GM18519 (cell line): ENCODE data around the gene APRT.

Experiments used
- ATAC-seq: cut with Tn5 transposase; IDR thresholded peaks from one replicate; pipeline ENCODE4 v1.9.1; 2021; ENCODE audit warnings: mild to moderate bottlenecking, moderate library complexity; ENCODE audit not compliant: unreplicated experiment, low FRiP score

APRT gene

DNA sequence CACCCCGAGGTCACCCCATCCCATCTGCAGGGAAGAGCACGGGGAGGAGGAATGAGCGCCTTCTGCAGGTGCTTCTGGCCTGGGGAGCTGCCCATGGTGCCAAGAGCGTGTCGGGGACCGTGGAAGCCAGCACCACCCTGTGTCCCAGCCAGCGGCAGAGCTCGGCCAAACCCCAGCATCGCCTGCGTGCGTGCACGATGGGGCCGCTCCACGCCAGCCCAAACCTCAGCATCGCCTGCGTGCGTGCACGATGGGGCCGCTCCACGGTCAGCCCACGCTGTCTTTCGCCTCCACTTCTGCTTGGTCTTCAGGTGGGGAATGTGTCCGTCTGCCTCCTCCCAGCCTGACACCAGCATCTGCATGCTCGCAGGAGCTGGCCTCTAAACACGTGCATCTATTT is 31.1 kb upstream of the APRT start:
- ATAC-seq: no peak

DNA sequence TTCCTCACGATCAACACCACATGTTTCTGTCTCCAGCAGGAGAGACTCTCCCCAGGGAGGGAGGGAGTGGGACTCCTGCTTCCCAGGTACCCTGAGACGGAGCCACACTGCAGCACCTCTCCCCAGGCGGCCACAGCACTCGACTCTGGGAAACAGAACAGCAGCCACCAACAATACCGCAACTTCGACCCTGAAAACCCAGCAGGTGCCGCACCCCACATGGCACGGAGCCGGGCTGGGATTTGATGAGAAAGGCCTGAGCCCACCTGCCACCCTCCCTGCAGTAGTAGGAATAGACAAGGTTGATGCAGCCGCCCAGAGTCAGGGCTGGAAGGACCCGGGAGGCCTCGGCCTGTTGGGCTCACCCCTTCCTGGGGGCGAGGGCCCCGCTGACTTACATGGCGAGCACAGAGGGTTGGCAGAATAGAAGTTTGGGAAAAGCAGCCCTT is 30.6 kb upstream of the APRT start:
- ATAC-seq: no peak

DNA sequence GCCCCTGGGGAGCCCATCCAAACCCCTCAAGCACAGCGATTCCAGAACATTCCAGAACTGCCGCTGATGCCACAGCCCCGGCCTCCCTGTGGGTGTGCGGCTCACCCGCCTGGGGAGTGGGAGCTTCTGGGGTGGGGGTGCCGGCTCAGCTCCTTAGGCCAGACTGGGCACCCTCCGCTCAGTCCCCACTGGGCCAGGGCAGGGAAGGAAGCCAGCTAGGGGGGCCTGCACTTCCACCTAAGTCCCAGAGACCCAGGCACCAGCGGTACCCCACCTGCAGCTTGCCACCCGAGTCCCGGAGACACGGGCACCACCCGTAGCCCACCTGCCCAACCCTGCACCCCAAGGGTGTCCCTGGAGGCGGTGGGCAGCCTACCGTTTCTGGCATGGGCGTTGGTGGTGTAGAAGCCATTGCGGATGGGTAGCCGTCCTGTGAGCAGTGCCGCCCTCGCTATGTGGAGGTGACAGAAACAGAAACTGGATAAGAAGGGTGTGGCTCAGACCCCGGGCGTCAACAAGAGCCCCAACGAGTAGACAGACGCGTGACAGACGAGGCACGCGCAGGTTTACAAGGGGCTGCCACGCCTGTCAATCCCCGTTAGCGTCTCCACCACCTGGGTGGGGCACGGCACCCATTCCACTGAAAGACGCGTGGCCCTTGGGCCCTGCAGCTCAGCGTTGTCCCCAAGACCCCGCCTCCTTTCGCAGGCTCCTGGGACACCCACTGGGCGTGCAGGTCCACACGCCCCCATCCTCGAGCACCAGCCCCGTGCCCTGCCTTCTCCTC is 30.0 kb upstream of the APRT start:
- no peak for ATAC-seq

DNA sequence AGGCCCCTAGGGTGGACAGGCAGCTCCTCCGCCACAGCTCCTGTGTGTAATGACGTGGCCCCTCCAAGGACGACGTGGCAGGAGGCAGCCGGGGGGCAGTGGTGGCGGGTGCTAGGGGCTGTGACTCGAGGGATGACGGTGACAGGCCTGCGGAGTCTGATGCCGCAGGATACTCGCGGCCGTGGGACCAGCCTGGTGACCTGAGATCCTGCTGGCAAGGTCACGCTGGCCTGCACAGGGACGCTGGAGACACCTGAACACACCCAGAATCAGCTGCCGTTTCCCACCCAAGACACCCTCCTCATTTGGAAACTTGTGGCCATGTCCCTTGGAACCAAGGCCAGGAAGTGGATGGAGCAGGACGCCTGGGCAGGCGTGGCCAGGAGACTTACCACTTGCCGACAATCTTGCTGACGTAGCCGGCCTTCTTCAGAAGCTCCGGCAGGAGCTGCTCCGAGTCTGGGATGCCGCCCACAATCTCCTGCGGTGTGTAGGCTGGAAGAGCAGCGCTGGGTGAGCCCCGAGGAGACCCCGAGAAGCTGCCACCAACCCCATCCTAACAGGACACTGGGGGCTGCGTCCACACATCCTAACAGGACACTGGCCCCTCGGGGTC is 29.0 kb upstream of the APRT start:
- no peak for ATAC-seq

DNA sequence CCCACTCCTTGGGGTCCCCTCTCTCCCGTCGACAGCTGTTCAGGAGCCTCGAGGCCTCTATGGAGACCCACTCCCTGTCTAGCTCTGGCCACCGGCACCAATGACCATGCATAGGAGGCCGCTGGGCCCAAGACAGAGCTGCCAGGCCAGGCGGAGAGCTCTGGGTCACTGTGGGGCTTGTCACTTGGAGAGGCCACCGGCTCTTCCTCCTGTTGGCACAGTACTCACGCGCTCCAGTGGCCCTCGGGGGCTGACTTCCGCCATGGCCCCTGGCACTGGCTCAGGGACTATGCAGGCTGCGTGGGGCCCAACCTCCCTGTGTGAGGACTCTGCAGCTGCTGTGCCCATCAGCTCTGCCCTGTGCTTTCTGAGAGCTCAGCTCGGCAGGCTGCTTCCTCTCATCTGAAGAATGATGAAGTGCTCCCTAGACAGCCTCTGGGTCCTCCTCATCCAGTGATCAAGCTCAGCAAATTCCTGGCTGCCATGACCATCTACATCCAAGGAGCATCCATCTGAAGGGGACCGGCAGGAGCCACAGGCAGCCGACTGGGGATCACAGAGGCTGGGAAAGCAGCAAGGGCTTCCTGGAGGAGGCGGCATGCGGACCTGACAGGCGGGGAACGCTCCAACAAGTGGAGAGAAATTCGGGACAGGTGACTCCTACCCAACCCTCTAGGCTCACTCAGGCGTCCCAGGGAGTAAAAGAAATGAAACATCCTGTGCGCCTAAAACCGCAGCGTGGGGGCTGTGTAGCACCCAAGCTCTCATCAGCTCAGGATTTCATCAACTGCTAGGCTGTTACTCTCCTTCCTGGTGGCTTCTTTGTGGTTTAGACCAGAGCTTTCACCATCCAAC is 28.2 kb upstream of the APRT start:
- ATAC-seq: no peak

DNA sequence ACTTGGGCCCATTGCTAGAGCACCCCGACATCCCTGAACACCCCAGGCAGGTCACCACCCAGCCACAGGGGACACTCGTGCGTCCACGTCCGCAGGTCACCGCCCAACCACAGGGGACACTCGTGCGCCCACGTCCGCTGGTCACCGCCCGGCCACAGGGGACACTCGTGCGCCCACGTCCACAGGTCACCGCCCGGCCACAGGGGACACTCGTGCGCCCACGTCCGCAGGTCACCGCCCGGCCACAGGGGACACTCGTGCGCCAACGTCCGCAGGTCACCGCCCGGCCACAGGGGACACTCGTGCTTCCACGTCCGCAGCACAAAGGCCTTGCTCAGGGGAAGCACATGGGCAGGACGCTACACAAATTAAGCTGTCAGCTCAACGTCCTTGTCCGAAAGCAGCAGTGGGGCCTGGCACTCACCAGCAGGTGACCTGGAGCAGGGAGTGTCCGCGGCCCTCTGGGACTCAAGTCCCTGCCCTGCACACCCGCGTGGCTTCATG is 27.4 kb upstream of the APRT start:
- no peak for ATAC-seq

DNA sequence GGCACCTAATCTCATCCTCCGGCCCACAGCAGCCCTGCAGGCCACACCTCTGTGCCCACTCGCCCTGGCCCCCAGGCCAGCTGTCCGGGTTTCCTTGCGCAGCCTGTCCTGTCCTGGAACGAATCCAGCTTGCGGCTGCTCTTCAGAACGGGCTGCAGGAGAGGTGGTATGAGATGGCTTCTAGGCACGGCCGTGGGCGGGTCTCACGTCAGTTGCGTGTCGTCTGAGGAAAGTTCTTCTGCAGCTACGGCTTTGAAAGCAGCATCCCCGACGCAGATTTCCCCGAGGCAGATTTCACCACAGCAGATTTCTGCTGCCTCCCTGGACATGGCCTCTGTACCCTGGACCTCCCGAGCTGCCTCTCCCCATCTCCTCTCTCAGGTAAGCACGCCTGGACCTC is 26.8 kb upstream of the APRT start:
- no peak for ATAC-seq

DNA sequence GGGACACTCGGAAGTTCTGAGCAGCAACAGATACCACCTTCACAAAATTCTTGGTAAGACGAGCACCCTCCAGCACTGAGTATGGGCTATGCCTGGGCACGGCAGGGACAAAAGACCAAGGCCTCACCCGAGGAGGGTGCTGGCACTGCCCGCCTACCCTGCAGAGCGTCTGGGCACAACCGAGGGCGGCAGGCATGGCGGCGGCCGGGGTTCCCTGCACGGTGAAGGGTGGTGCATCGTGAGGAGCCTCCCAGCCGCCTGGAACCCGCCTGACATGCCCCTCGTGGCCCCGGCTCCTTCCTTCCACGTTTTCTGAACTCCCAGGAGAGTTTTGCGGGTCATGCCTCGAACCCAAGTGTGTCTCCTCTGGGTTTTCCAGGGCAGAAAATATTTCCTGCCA is 26.1 kb upstream of the APRT start:
- no peak for ATAC-seq

DNA sequence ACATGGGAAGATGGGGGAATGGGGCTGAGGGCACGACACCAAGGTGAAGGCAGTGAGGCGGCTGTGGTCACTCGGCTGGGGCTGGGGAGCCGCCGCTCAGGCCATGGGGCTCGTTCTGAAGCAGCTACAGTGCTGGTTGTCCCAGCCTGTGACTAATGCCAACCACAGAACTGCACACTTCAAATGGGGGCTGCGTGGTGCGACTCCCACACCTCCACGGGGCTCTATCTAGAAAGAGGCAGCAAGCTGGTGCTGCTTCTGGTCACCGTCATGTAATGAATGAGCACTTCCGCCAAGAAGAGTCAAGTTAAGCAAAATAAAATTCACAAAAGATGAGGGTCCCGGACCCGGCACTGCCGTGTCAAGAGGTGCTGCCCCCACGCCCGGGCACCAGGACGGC is 25.1 kb upstream of the APRT start:
- no peak for ATAC-seq

DNA sequence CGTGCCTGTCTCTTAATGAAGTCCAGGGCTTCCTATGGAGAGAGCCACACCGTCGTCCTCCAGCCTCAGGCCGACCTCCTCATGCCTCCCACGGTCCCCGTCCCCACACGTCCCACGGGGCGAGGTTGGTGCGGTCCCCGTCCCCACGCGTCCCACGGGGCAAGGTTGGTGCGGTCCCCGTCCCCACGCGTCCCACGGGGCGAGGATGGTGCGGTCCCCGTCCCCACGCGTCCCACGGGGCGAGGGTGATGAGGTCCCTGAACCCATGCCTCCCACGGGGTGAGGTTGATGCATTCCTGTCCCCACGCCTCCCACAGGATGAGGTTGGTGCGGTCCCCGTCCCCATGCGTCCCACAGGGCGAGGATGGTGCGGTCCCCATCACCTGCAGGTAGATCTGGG is 24.1 kb upstream of the APRT start:
- no peak for ATAC-seq

DNA sequence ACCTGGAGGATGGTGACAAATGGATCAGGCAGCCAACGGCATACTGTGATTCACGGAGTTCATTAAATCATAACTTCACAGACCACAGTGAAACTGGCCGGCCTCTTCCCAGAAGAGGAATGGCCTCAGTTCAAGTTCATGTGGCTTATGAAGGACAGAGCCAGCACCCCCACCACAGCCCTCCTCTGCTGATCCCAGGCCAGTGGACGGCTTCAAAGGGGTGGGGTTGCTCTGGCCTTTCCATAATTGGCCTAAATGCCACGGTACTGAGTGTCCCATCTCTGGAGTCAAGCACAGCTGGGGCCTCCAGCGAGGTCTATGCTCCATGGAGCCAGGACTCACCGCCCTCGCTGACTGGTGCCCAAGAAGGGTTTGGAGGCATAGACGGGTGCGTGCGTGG is 23.7 kb upstream of the APRT start:
- ATAC-seq: no peak

DNA sequence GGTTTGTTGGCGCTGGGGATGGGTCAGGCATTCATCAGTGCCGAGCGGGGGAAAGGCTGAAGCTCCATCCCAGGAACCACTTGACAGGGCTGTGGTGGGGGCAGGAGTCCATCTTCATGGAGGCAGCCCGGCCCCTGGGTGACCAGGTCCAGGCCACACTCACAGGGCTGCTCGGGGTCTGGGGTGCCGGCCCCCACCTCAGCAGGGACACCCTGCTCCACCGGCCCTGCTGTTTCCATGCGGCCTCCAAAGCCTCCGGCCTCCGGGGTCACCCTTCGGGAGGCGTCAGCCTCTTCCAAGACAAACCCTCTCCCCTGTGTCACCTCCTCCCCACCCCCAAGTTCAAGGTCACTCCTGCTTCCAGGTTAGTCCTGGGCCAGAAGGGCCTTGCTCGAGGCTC is 22.9 kb upstream of the APRT start:
- ATAC-seq: no peak

DNA sequence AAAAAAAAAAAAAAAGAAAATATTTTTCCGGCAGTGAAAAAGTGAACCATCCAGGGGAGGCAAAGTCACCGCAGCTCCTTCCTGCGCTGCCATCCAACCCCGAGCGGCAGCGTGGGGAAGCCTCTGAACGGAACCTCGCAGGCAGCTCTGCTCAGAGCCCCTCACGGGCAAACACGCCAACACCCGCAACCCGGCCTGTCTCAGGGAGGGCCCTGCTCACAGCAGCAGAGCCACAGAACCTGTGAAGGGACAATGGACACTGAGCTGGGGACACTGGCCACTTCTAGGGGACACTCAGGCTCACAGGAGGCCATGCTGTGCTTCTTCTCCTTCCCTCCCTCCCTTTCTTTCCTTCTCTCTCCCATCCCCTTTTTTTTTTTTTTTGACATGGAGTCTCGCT is 21.4 kb upstream of the APRT start:
- no peak for ATAC-seq

DNA sequence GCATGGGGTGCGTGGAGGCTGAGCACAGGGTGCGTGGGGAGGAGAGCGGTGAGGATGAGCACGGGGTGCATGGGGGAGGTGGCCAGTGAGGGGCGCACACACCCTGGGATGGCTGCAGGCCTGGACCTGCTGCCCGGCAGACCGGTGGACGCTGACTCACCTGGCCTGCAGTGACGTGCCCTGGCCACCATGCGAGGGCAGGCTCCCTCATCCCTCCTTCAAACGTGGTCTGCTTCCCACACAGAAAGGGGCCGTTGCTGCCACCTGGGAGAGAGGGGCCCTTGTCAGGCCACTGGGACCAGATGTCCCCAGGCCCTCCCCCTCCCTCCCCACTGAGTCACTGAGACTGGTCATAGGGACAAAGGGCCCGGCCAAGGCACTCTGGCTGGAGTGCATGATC is 20.1 kb upstream of the APRT start:
- ATAC-seq: no peak

DNA sequence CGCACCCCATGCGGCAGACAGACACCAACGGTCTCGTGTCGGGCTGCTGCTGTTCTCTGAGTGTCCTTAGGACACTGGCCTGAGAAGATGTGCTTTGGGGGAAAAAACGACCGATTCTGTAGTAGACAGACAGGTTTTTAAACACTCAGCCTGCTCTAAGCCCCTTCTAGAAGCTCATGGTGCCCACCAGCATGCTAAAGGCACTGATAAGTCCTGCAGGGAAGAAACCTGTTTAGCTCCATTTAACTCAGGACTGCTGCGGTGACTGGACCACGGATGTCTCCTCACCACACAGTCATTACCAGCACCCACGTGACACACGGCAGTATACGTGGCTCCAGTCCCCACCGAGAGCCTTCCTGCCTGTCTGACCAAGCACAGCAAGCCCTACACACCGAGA is 19.1 kb upstream of the APRT start:
- ATAC-seq: no peak

DNA sequence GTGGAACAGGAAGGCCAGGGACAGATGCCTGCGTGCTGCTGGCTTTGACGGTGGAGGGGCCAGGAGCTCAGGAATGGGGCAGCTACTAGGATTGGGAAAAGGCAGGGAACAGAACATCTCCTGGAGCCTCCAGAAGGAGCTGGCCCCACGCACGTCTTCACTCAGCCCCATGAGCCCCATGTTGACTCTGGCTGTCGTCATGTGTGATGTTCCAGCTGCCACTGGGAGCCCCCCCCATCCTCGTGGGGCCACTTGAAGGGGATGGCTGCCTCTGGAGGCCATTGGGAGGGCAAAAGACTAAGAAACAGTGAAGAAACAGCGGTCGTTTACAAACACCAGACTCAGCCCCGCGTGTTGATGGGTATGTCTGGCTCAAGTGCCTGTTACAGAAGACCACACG is 18.5 kb upstream of the APRT start:
- no peak for ATAC-seq

DNA sequence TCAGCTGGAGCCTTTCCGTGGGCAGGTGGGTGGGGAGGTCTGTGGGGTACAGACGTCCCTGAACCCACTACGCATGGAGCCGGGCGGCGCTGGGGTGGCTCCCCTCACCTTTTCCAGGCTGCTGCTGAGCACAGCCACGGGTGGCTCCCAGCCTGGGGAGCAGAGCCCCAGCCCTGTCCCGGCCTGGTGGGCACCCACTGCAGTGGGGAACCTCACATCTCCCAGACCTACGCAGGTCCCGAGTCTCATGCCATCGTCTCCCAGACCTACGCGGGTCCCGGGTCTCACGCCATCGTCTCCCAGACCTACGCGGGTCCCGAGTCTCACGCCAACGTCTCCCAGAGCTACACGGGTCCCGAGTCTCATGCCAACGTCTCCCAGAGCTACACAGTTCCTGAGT is 17.0 kb upstream of the APRT start:
- ATAC-seq: no peak

DNA sequence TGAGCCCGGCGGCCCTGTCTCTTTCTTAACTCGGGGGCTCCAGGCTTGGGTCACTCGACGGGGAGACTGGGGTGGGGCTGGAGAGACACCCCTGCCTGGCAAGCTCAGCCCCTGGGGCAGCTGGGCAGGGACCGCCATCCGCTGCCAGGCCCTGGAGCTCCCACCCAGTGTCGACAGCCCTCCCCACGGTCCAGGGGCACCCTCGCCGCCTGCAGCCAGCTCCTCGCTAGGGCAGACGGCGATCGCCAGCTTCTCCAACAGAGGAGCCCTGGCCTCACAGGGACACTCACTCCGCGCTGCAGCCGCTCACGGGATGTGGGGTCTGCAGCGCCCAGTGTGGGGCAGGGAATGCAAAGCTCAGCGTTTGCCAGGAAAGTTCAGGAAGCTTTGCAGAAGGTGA is 16.0 kb upstream of the APRT start:
- no peak for ATAC-seq

DNA sequence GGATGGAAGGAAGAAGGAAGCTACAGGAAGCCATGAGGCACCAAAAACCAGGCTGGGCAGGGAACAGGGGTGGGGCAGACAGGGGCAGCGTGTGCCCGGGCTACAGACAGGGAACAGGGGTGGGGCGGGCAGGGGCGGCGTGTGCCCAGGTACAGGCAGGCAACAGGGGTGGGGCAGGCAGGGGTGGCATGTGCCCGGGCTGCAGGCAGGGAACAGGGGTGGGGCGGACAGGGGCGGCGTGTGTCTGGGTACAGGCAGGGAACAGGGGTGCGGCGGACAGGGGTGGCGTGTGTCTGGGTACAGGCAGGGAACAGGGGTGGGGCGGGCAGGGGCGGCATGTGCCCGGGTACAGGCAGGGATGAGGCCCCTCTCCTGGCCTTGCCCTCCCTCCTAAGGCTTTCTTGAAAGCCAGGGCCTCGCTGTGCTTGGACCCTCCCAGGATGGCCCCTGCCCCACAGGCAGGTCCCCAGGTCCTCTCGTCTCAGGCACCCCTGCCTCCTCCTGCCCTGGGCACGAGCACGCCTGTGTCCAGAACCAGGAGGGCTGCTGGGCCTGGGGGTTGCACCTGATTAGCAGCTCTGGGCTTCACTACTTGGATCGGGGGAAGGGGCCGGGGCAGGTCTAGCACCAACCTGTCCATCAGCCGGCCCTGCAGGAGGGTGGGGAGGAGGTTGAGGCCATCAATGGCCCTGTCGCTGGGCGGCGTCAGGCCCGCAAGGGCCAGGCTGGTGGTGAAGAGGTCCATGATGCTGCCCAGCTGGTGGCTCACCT is 14.5 kb upstream of the APRT start:
- no peak for ATAC-seq

DNA sequence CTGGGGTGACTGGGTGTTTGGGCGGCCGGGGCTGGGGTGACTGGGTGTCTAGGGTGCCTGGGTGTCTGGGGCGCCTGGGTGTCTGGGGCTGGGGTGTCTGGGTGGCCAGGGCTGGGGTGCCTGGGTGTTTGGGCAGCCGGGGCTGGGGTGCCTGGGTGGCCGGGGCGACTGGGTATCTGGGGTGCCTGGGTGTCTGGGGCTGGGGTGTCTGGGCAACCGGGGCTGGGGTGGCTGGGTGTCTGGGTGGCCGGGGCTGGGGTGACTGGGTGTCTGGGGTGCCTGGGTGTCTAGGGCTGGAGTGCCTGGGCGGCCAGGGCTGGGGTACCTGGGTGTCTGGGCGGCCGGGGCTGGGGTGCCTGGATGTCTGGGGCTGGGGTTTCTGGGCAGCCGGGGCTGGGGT is 13.4 kb upstream of the APRT start:
- no peak for ATAC-seq
